HEK293T (cell line): ENCODE measurements around the gene ZMIZ1.

Experiments used
- CTCF ChIA-PET: fragments of 350-600 bp; formaldehyde crosslinking; extraction: SDS; loops from one replicate; lab custom pipeline; 2021; ENCODE audit warnings: antibody characterized with exemption, inconsistent platforms; lab: Yijun Ruan, JAX
- POLR2A ChIA-PET: fragments of 350-600 bp; formaldehyde crosslinking; extraction: SDS; loops from one replicate; lab custom pipeline; 2020; ENCODE audit warnings: antibody characterized with exemption, inconsistent platforms; lab: Yijun Ruan, JAX
- DNase-seq: peaks from one replicate; pipeline ENCODE4 v3.0.0; 2012; ENCODE audit warnings: mixed read lengths; ENCODE audit errors: extremely low spot score
- ARNT ChIP-seq: fragments of 450-650 bp; IDR thresholded peaks from 2 replicates; pipeline ENCODE4 v1.6.1; 2017; ENCODE audit warnings: mild to moderate bottlenecking
- BHLHE40 ChIP-seq: fragments of 450-650 bp; IDR thresholded peaks from 2 replicates; pipeline ENCODE4 v1.6.1; 2016; ENCODE audit warnings: mild to moderate bottlenecking, moderate library complexity, borderline replicate concordance
- CTBP1 ChIP-seq: fragments of 450-650 bp; IDR thresholded peaks from 2 replicates; pipeline ENCODE4 v1.6.1; 2016; ENCODE audit warnings: borderline replicate concordance
- ELF4 ChIP-seq: fragments of 450-650 bp; IDR thresholded peaks from 2 replicates; pipeline ENCODE4 v1.6.1; 2017; ENCODE audit warnings: antibody characterized with exemption
- FOXA1 ChIP-seq: fragments of 450-650 bp; IDR thresholded peaks from 2 replicates; pipeline ENCODE4 v1.6.1; 2016; ENCODE audit warnings: mild to moderate bottlenecking
- FOXK2 ChIP-seq: fragments of 450-650 bp; IDR thresholded peaks from 2 replicates; pipeline ENCODE4 v1.6.1; 2016; ENCODE audit warnings: mild to moderate bottlenecking
- FOXM1 ChIP-seq: fragments of 450-650 bp; IDR thresholded peaks from 2 replicates; pipeline ENCODE4 v1.6.1; 2017; ENCODE audit warnings: mild to moderate bottlenecking, borderline replicate concordance
- HDGF ChIP-seq: fragments of 450-650 bp; IDR thresholded peaks from 2 replicates; pipeline ENCODE4 v1.6.1; 2017; ENCODE audit warnings: antibody characterized with exemption, borderline replicate concordance
- L3MBTL2 ChIP-seq: fragments of 450-650 bp; conservative IDR thresholded peaks from 2 replicates; pipeline ENCODE4 v1.6.1; 2016; ENCODE audit warnings: mild to moderate bottlenecking
- LEF1 ChIP-seq: fragments of 450-650 bp; IDR thresholded peaks from 2 replicates; pipeline ENCODE4 v1.6.1; 2017; ENCODE audit warnings: mild to moderate bottlenecking, borderline replicate concordance
- NFRKB ChIP-seq: fragments of 450-650 bp; IDR thresholded peaks from 2 replicates; pipeline ENCODE4 v1.6.1; 2016; ENCODE audit warnings: mild to moderate bottlenecking, moderate library complexity
- PKNOX1 ChIP-seq: fragments of 450-650 bp; IDR thresholded peaks from 2 replicates; pipeline ENCODE4 v1.6.1; 2016
- SP1 ChIP-seq: fragments of 450-650 bp; IDR thresholded peaks from 2 replicates; pipeline ENCODE4 v1.6.1; 2017
- SUZ12 ChIP-seq: fragments of 450-650 bp; IDR thresholded peaks from 2 replicates; pipeline ENCODE4 v1.6.1; 2016; ENCODE audit warnings: mild to moderate bottlenecking
- TARDBP ChIP-seq: fragments of 450-650 bp; IDR thresholded peaks from 2 replicates; pipeline ENCODE4 v1.6.1; 2016
- ZNF384 ChIP-seq: fragments of 450-650 bp; IDR thresholded peaks from 2 replicates; pipeline ENCODE4 v1.6.1; 2016

The ZMIZ1 gene

GRCh38 chr10:79223091-79224048 is 154.6 kb downstream of the ZMIZ1 start:
- TF ChIP-seq SUZ12 = no peak
- TF ChIP-seq CTBP1 = no peak
- no peak for TF ChIP-seq FOXK2
- TF ChIP-seq FOXM1 = no peak
- no peak for DNase-seq
- POLR2A ChIA-PET = no interaction called here
- CTCF ChIA-PET = no interaction called here

GRCh38 chr10:79224263-79224949 is 155.6 kb downstream of the ZMIZ1 start:
- no peak for DNase-seq
- ChIA-PET CTCF (no interaction called here), POLR2A (interaction anchor here (0.5 kb wide), 1 partner anchor 152 kb away, joined by 5 read pairs; no protein-coding TSS in a partner anchor)
- TF ChIP-seq L3MBTL2 = no peak
- TF ChIP-seq CTBP1 = no peak

GRCh38 chr10:79224992-79225391 is 156.2 kb downstream of the ZMIZ1 start:
- POLR2A ChIA-PET = no interaction called here
- CTCF ChIA-PET = no interaction called here
- DNase-seq = no peak
- TF ChIP-seq NFRKB (no peak), BHLHE40 (no peak), ZNF384 (no peak), ARNT (no peak), SP1 (no peak), L3MBTL2 (no peak), SUZ12 (no peak), ELF4 (no peak), FOXK2 (no peak), HDGF (no peak), FOXM1 (no peak), CTBP1 (no peak), TARDBP (no peak), LEF1 (no peak), PKNOX1 (no peak)

- POLR2A ChIA-PET = interaction anchor here (1.4 kb wide), 1 partner anchor 12 kb away, joined by 3 read pairs; no protein-coding TSS in a partner anchor
Observed at GRCh38 chr10:79226391-79227245, 157.9 kb downstream of the ZMIZ1 start.

GRCh38 chr10:79229071-79229541 is 160.3 kb downstream of the ZMIZ1 start:
- TF ChIP-seq BHLHE40 (no peak), NFRKB (no peak), FOXA1 (no peak), ARNT (no peak), PKNOX1 (no peak), L3MBTL2 (no peak), LEF1 (no peak)
- no peak for DNase-seq
- CTCF ChIA-PET = no interaction called here
- POLR2A ChIA-PET = no interaction called here

More at GRCh38 chr10:79226391-79227245, 157.9 kb downstream of the ZMIZ1 start:
- no peak for DNase-seq
- no peak for TF ChIP-seq SP1
- TF ChIP-seq L3MBTL2 = no peak
- no peak for TF ChIP-seq FOXM1
- TF ChIP-seq NFRKB = no peak
- TF ChIP-seq LEF1 = no peak
- TF ChIP-seq ELF4 = no peak
- TF ChIP-seq PKNOX1 = no peak
- TF ChIP-seq ZNF384 = no peak
- no peak for TF ChIP-seq FOXK2
- no peak for TF ChIP-seq BHLHE40
- no peak for TF ChIP-seq CTBP1
- TF ChIP-seq HDGF = no peak
- no peak for TF ChIP-seq TARDBP
- TF ChIP-seq ARNT = no peak
- no peak for TF ChIP-seq SUZ12
- TF ChIP-seq FOXA1 = no peak
- CTCF ChIA-PET = no interaction called here
